ENCODE results near the gene PDE4D. TPM values are rescaled to one million over a fixed set of nuclear protein-coding genes. Genes with fewer than 3 reads are reported as not detected.

PDE4D gene
- total and polyA plus RNA-seq, 10 of the 15 experiments (the other 5 are each of a cell fraction or from before 2014, with no cell fraction given): 0.87 to 4.1 (median 2.2) TPM

DNA sequence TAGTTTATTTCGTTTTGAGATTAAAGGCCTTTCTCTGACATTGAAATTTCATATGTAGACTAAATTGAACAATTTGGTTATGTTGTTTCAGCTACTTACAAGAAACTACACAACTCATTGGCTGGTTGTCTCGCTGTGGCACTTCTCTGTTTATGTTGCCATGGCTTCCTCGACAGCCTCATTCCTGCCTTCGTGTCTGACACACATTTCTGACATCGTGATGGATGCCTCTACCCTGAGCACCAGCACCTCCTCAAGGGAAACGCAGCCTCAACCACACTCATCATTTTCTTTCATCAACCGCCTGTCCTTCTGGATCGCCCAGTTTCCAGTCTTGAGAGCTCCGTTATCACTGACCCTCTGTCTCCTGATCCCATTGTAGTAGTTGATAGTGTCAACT, 562.8 kb downstream of the PDE4D start:
- SMC1A ChIA-PET (ENCODE audit: uncharacterized antibody, unreplicated experiment): no interaction called here
- Histone ChIP-seq H3K27ac (ENCODE audit: control insufficient read depth, insufficient read depth) (no peak overlapping the region), H3K4me1 (ENCODE audit: control insufficient read depth, insufficient read depth, low read length) (no peaks in the 10 kb centered on the region), H2AFZ (ENCODE audit: control insufficient read depth, low read depth, low read length) (no peak overlapping the region), H3K4me3 (no peak overlapping the region), H3K4me2 (ENCODE audit: control insufficient read depth, insufficient read depth) (no peak overlapping the region), H3K79me2 (ENCODE audit: control insufficient read depth, insufficient read depth, low read length) (no peaks in the 10 kb centered on the region), H4K20me1 (ENCODE audit: control insufficient read depth, insufficient read depth) (no peaks in the 10 kb centered on the region), H3K9me3 (replicated peaks; ENCODE audit: control insufficient read depth, insufficient read depth, low read length) (no peaks in the 10 kb centered on the region), H3K27me3 (replicated peaks in 1 of 2; ENCODE audit: control insufficient read depth in 2 of 2, insufficient read depth in 2 of 2, low read length in 1 of 2) (no peaks in the 10 kb centered on the region; a peak in 1 of 4 replicates), H3K36me3 (ENCODE audit: control insufficient read depth in 2 of 2, insufficient read depth in 2 of 2, low read length in 1 of 2) (no peaks in the 10 kb centered on the region), H3K9ac (ENCODE audit: control insufficient read depth, insufficient read depth, low read length) (no peak overlapping the region)
- POLR2A ChIA-PET: no interaction called here
- TF ChIP-seq IKZF1 (conservative IDR thresholded peaks at IDR 0.05) (no peak), CBX5 (IDR thresholded peaks at IDR 0.05; ENCODE audit: low read depth) (no peak), ASH2L (IDR thresholded peaks at IDR 0.05; ENCODE audit: borderline replicate concordance, low read depth) (no peak), CBX3 (IDR thresholded peaks at IDR 0.05; ENCODE audit: borderline replicate concordance, low read depth) (no peak), RBBP5 (conservative IDR thresholded peaks at IDR 0.05) (no peak), MYC (IDR thresholded peaks at IDR 0.05; ENCODE audit: insufficient read depth, insufficient read length, insufficient replicate concordance, low read length, severe bottlenecking) (no peak), CHD4 (IDR thresholded peaks at IDR 0.05) (no peak), SP1 (IDR thresholded peaks at IDR 0.05; ENCODE audit: low read depth, low read length) (no peak), TCF12 (IDR thresholded peaks at IDR 0.05; ENCODE audit: low read depth, low read length) (no peak), ZBED1 (IDR thresholded peaks at IDR 0.05; ENCODE audit: borderline replicate concordance) (no peak), STAT3 (IDR thresholded peaks at IDR 0.05; ENCODE audit: low read depth, low read length) (no peak)
- no TSS peak for BruUV-seq (replicated peaks)
- no peak for FAIRE-seq
- DNase-seq (ENCODE audit: low read depth, low spot score): no peak
- in situ Hi-C loops (cut with MboI) (no loop called here), intact Hi-C loops (cut with micrococcal nuclease; ENCODE audit: unreplicated experiment) (no loop called here)
- no peak for ATAC-seq
- CTCF ChIA-PET: no interaction called here
- 45% methylated on average over 9 of the region's 9 CpGs for WGBS (ENCODE audit: insufficient coverage, insufficient replicate concordance, low lambda C conversion rate, missing lambda C conversion rate)
- RAD21 ChIA-PET (ENCODE audit: unreplicated experiment): no interaction called here

Measured in GM12878 (cell line).